Measurements from ENCODE around the gene SH2D3C.
"Not testable (repeated sequence)": the region's sequence is repeated elsewhere in the genome, so short reads cannot be mapped to it uniquely, and the experiment has no call there.

The SH2D3C gene

DNA sequence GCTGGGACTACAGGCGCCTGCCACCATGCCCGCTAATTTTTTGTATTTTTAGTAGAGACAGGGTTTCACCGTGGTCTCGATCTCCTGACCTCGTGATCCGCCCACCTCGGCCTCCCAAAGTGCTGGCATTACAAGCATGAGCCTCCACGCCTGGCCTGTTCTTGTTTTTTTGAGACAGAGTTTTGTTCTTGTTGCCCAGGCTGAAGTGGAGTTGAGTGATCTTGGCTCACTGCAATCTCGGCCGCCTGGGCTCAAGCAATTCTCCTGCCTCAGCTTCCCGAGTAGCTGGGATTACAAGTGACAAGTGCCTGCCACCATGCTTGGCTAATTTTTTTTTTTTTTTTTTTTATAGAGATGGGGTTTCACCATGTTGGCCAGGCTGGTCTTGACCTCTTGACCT lies 21.7 kb downstream of the SH2D3C start:
- H3K4me3 Mint-ChIP-seq; H3K4me1 Mint-ChIP-seq; H3K27me3 Mint-ChIP-seq; H3K9me3 Mint-ChIP-seq; DNase-seq (ENCODE audit: low spot score in 2 of 2); ATAC-seq (ENCODE audit: low read depth); H3K27ac Mint-ChIP-seq: not testable (repeated sequence)
- H3K36me3 Mint-ChIP-seq, result peaks cover 12% of the 10 kb centered on the region

GRCh38 chr9:127756233-127756632 lies 22.2 kb downstream of the SH2D3C start:
- no peaks in the 10 kb centered on the region for H3K27me3 Mint-ChIP-seq
- no peak for DNase-seq (ENCODE audit: low spot score in 2 of 2)
- no peak for ATAC-seq (ENCODE audit: low read depth)
- H3K9me3 Mint-ChIP-seq, result no peaks in the 10 kb centered on the region
- no peak overlapping the region for H3K4me3 Mint-ChIP-seq
- H3K36me3 Mint-ChIP-seq, result peaks cover 12% of the 10 kb centered on the region
- H3K4me1 Mint-ChIP-seq, result peaks cover 12% of the 10 kb centered on the region
- H3K27ac Mint-ChIP-seq, result no peak overlapping the region

- Mint-ChIP-seq H3K27me3 (no peaks in the 10 kb centered on the region), H3K4me1 (peaks cover 12% of the 10 kb centered on the region), H3K4me3 (no peak overlapping the region), H3K27ac (no peak overlapping the region), H3K36me3 (peaks cover 16% of the 10 kb centered on the region), H3K9me3 (no peaks in the 10 kb centered on the region)
- DNase-seq (ENCODE audit: low spot score in 2 of 2) (no peak), ATAC-seq (ENCODE audit: low read depth) (no peak)
Measured at GRCh38 chr9:127755061-127756060, 23.1 kb downstream of the SH2D3C start.

DNA sequence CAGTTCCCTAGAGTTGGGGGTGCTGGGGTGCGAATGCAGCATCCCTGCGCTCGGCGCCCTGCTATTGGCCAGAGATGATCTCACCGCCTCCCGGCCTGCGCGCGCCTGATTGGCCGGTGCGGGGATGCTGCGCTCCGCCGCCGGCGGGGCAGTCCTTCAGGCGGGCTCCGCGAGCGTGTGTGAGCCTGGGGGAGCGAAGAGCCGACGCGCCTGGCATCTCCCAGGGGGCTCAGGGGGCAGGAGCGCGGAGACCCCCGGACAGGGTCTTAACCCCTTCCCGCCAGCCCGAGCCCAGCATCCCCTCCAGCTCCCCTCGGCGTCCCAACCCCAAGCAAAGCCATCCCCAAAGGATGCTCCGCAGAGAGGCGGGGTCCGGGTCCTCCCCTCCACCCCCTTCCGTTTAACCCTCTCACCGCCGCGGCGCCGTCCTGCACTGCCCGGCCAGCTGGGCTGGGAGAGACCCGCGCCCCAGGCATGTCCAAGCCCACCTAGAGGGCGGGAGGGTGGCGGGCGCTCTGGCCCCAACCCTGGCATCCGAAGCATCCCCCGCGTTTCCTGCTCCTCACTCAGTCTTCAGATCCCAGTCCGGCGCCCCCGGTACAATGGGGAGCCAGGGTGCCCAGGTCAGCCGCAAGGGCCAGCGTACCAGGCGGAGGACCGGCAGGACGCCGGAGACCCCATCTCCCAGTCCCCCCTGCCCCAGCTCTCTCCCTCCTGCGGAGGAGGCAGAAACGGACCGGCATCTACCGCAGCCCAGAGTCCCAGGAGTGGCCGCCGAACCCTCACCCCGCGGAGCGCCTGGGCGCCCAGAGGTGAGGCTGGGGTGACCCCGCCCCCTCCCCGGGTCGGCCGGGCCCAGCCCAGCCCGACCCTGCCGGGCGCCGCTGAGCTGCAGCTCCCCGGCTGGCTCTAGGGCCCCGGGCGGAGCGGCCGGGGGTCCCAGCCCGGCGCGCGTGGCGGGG lies 24.1 kb downstream of the SH2D3C start:
- H3K36me3 Mint-ChIP-seq, result peaks cover 17% of the 10 kb centered on the region
- H3K4me3 Mint-ChIP-seq, result no peak overlapping the region
- no peak overlapping the region for H3K27ac Mint-ChIP-seq
- ATAC-seq (ENCODE audit: low read depth), result no peak
- no peaks in the 10 kb centered on the region for H3K9me3 Mint-ChIP-seq
- no peak for DNase-seq (ENCODE audit: low spot score in 2 of 2)
- H3K4me1 Mint-ChIP-seq, result peaks cover 12% of the 10 kb centered on the region
- H3K27me3 Mint-ChIP-seq, result no peaks in the 10 kb centered on the region

DNA sequence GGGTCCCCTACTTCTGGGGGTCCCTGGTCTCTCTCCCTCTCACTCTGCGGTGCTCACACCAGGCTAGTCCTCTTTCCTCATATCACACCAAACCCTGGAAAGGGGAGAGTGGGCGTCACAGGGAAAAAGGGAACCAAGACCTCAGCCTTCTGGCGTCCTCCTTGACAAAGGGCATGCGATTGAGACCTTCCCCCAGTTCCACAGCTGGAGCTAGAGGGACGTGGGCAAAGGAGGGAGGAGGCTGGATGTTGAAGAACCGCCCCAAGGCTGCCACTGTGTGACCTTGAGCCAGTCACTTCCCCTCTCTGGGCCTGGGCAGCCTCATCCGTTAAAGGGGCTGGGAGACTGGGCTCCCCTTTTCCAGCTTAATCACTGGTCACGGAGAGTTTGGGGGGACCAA lies 24.8 kb downstream of the SH2D3C start:
- Mint-ChIP-seq H3K27me3 (no peaks in the 10 kb centered on the region), H3K4me3 (no peak overlapping the region), H3K36me3 (peaks cover 14% of the 10 kb centered on the region), H3K27ac (no peak overlapping the region), H3K9me3 (no peaks in the 10 kb centered on the region), H3K4me1 (peaks cover 9% of the 10 kb centered on the region)
- DNase-seq (ENCODE audit: low spot score in 2 of 2) (no peak), ATAC-seq (ENCODE audit: low read depth) (no peak)

DNA sequence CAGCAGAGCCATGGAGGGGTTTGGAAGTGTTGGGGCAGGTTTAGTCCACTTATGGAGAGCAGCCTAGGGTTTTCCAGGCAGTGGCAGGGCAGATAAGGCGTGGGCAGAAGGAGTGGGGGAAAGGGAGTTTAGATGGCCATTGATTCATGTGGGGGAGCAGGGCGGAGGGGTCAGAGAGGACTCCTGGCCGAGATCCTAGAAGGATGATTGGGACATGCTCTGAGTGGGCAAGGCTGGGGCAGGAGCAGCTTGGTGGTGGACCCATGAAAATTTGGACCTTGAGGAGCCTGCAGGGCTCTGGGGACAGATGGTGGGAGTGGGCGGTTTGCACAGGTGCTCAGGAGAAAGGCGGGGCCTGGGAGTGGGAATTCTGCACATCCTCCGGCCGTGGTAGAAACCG lies 25.3 kb downstream of the SH2D3C start:
- DNase-seq (ENCODE audit: low spot score in 2 of 2) (no peak), ATAC-seq (ENCODE audit: low read depth) (no peak)
- Mint-ChIP-seq H3K4me1 (peaks cover 6% of the 10 kb centered on the region), H3K9me3 (no peaks in the 10 kb centered on the region), H3K27ac (peak overlapping the region; percentile 6), H3K27me3 (no peaks in the 10 kb centered on the region), H3K36me3 (peaks cover 12% of the 10 kb centered on the region), H3K4me3 (no peak overlapping the region)

DNA sequence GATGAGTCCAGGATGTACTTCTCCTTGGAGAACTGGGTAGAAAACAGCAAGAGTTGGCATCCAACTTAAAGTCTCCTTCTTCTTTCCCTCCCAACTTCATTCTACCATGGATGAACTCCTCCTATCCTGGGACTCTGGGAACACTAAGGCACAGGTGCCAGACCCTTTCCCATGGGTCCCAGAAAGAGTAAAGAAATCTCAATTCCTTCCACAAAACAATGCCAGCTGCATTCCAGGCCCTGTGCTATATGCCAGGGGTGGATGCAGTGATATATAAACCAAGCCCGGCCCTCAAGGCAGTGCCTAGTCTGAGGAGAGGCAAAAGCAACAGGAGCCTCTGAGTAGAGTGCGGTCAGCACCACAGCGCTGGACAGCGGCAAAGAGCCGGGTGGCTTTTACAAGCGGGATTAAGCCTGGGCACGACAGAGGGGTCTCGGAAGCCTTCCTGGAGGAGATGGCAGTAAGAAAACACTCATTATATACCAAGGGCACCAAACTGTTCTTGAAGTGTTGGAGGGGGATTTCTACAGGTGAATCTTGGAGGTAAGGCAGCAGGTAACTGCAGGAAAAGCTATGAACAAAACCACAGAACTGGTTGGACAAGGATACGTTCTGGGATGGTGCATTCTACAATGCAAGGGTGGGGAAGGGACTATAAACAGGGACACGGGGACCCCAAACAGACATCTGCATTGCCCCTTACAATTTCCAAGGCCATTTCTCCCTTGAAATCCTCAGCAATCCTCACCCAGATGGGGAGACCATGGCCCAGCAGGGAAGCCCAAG lies 27.0 kb downstream of the SH2D3C start:
- no peak overlapping the region for H3K27ac Mint-ChIP-seq
- peaks cover 6% of the 10 kb centered on the region for H3K4me1 Mint-ChIP-seq
- DNase-seq (ENCODE audit: low spot score in 2 of 2), result no peak
- no peak for ATAC-seq (ENCODE audit: low read depth)
- no peaks in the 10 kb centered on the region for H3K9me3 Mint-ChIP-seq
- peaks cover 18% of the 10 kb centered on the region for H3K36me3 Mint-ChIP-seq
- H3K27me3 Mint-ChIP-seq, result no peaks in the 10 kb centered on the region
- no peak overlapping the region for H3K4me3 Mint-ChIP-seq

- DNase-seq (ENCODE audit: low spot score in 2 of 2), result no peak
- Mint-ChIP-seq H3K9me3 (no peaks in the 10 kb centered on the region), H3K4me1 (peaks cover 6% of the 10 kb centered on the region), H3K4me3 (no peak overlapping the region), H3K27me3 (no peaks in the 10 kb centered on the region), H3K27ac (no peak overlapping the region), H3K36me3 (peaks cover 20% of the 10 kb centered on the region)
- no peak for ATAC-seq (ENCODE audit: low read depth)
Measured at GRCh38 chr9:127749090-127749787, 29.2 kb downstream of the SH2D3C start.

- Mint-ChIP-seq H3K36me3 (peaks cover 18% of the 10 kb centered on the region), H3K9me3 (no peaks in the 10 kb centered on the region), H3K27me3 (no peaks in the 10 kb centered on the region), H3K4me3 (no peak overlapping the region), H3K27ac (peak overlapping the region; percentile 11), H3K4me1 (peaks cover 2% of the 10 kb centered on the region)
- ATAC-seq (ENCODE audit: low read depth) (no peak), DNase-seq (ENCODE audit: low spot score in 2 of 2) (no peak)
Measured at GRCh38 chr9:127746959-127747569, 31.4 kb downstream of the SH2D3C start.

GRCh38 chr9:127744398-127745110 lies 33.9 kb downstream of the SH2D3C start:
- H3K27ac Mint-ChIP-seq, result peak overlapping the region; percentile 39
- H3K4me3 Mint-ChIP-seq, result no peak overlapping the region
- H3K4me1 Mint-ChIP-seq, result no peaks in the 10 kb centered on the region
- no peaks in the 10 kb centered on the region for H3K27me3 Mint-ChIP-seq
- ATAC-seq (ENCODE audit: low read depth), result no peak
- no peaks in the 10 kb centered on the region for H3K9me3 Mint-ChIP-seq
- DNase-seq (ENCODE audit: low spot score in 2 of 2), result no peak
- H3K36me3 Mint-ChIP-seq, result peaks cover 18% of the 10 kb centered on the region

GRCh38 chr9:127742435-127743088 lies 35.9 kb downstream of the SH2D3C start:
- Mint-ChIP-seq H3K4me3 (no peak overlapping the region), H3K27me3 (no peaks in the 10 kb centered on the region), H3K9me3 (no peaks in the 10 kb centered on the region), H3K4me1 (no peaks in the 10 kb centered on the region), H3K27ac (peak overlapping the region; percentile 64), H3K36me3 (peaks cover 23% of the 10 kb centered on the region)
- DNase-seq (ENCODE audit: low spot score in 2 of 2) (no peak), ATAC-seq (ENCODE audit: low read depth) (no peak)

- Mint-ChIP-seq H3K4me3 (no peak overlapping the region), H3K36me3 (peaks cover 24% of the 10 kb centered on the region)
- no peak for ATAC-seq (ENCODE audit: low read depth)
Measured at GRCh38 chr9:127741831-127742434, 36.5 kb downstream of the SH2D3C start.

More at GRCh38 chr9:127741831-127742434, 36.5 kb downstream of the SH2D3C start:
- Mint-ChIP-seq H3K27me3 (no peaks in the 10 kb centered on the region), H3K27ac (peak overlapping the region; percentile 64), H3K9me3 (no peaks in the 10 kb centered on the region), H3K4me1 (no peaks in the 10 kb centered on the region)
- no peak for DNase-seq (ENCODE audit: low spot score in 2 of 2)

Measured in memory B cell (primary cell).